ENCODE results near the gene PLOD2. TPM values are rescaled to one million over a fixed set of nuclear protein-coding genes. Genes with fewer than 3 reads are reported as not detected.

Gene PLOD2
- total RNA-seq, 1 donor, result 46.1 TPM

DNA sequence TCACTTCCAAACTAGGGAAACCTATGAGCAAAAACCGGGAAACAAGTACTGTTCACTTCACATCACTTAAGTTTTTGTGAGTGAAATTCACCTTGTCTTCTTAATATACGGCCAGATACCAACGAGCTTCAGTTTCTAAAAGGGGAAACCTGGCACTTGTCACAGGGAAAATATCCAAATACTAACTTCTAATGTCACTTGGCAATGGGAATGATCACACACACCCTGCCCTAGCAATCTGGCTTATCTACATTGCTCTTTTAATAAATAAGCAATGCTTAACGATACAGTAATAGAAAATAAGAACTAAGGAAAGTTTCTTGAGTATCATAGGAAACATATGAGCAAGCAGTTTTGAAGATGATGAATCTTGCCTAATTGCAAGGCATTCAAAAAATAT, 34.6 kb upstream of the PLOD2 start:
- no peak overlapping the region for H3K4me3 ChIP-seq (ENCODE audit: low read depth, low read length)
- peak; percentile 32 for DNase-seq (ENCODE audit: low read depth)
- no peak for TF ChIP-seq CTCF (IDR thresholded peaks at IDR 0.05; ENCODE audit: insufficient read depth, low read length)

DNA sequence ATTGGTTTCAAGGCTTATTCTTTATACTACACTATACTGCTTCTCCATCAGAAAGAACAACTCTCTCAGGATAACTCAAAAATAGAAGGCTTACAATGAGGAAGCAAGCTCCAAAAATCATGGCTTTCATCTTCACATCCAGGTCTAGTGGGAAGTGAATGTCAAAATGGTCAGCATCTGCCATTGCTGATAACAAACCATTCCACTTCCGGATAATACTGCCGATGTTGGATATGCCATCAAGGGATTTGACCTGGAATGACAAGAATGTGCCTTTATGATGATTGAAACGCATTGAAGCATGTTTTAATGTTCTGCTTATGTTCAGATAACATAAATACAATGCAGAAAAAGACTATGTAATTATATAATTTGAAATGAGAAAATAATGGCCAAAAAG, 34.0 kb upstream of the PLOD2 start:
- DNase-seq (ENCODE audit: low read depth), result no peak
- TF ChIP-seq CTCF (IDR thresholded peaks at IDR 0.05; ENCODE audit: insufficient read depth, low read length), result no peak
- no peak overlapping the region for H3K4me3 ChIP-seq (ENCODE audit: low read depth, low read length)

DNA sequence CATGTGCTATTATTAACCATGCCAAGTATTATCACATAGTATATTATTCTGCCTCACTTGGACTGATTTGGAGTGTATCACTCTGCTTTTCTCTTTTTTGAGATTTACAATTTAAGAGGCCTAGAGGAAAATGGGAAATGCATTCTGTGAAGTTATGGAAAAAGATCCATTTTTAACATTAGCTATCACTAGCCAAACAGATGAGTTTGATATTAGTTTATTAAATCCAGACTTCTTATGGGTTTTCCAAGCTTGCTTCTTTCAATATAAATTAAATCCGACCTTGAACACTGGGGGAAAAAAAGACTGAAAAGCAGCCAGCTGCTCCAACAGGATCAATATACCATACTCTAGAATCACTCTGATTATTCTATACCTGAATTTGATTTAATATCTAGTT, 30.1 kb upstream of the PLOD2 start:
- no peak overlapping the region for H3K4me3 ChIP-seq (ENCODE audit: low read depth, low read length)
- no peak for TF ChIP-seq CTCF (IDR thresholded peaks at IDR 0.05; ENCODE audit: insufficient read depth, low read length)
- DNase-seq (ENCODE audit: low read depth), result no peak

DNA sequence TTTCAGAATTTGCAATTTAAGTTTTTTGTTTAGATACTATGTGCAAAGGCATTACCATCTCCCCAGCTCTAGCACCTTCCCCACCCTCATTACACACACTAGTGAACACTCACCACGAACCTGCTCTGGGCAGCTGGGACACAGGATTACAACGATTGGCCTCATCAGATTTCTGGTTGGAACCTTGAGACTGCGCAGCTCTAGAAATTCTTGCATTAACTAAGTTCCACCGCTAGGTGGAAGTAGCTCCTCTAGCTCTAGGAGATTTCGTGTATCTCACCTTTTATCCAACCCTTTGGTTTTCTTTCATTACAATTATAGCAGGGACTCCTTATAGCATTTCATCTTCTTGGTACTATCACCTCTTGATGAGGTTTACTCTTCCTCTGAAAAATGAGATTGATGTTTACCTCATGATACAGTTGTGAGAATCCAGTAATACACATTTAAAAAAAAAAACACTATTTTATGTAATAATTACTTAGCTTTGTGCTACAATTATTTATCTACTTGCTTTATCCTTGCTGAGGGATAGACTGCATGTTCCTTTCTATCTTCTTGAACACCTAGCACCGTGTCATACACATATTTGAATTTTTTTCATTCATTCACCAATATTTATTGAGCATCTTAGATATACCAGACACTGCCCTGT, 28.7 kb upstream of the PLOD2 start:
- peak; percentile 79 for TF ChIP-seq CTCF (IDR thresholded peaks at IDR 0.05; ENCODE audit: insufficient read depth, low read length)
- H3K4me3 ChIP-seq (ENCODE audit: low read depth, low read length), result no peak overlapping the region
- peak; percentile 77 for DNase-seq (ENCODE audit: low read depth)

GRCh38 chr3:146187334-146187950, 26.5 kb upstream of the PLOD2 start:
- DNase-seq (ENCODE audit: low read depth), result peak; percentile 67
- TF ChIP-seq CTCF (IDR thresholded peaks at IDR 0.05; ENCODE audit: insufficient read depth, low read length), result peak; percentile 59
- no peak overlapping the region for H3K4me3 ChIP-seq (ENCODE audit: low read depth, low read length)

DNA sequence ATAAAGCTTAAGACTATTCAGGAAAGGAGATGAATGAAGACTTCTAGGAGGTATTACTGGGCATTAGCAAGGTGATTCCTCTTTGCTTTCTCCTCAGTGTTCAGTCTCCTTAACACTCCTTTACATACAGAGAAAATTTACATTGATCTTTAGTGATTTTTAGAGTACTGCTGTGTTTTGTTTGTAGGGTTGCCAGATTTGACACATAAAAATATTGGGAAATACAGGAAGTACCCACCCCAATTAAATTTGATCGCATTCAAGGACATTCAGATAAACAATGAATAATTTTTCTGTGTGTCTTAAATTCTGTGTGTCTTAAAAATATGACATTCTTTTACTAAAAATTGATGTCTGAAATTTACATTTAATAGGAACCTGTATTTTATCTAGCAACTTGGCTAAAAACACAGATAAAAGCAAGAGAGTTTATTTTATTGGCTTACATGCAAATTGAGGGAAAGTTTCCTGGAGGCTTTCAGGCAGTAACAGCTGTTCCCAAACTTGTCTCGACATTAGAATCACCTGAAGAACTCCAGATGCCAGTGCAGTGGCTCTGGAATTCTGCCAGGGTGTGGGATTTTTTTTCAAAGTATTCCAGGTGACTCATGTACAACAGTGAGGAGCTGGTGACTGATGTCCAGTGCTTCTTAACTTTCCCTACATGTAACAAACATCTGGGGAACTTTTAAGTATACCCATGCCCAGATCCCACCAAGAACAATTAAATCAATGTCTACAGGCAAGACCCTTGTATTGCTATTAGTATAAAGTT, 23.4 kb upstream of the PLOD2 start:
- peak; percentile 53 for DNase-seq (ENCODE audit: low read depth)
- no peak for TF ChIP-seq CTCF (IDR thresholded peaks at IDR 0.05; ENCODE audit: insufficient read depth, low read length)
- H3K4me3 ChIP-seq (ENCODE audit: low read depth, low read length), result no peak overlapping the region
